H1 (cell line): ENCODE data around the gene CFAP61. TPM values are rescaled to one million over a fixed set of nuclear protein-coding genes. Genes with fewer than 3 reads are reported as not detected.
A peak's percentile ranks its signal among the peaks of the same experiment; 100 is the strongest.

Source experiments
- CTCF ChIA-PET: fragments of 300-600 bp; sonication (Branson Sonifier 250); formaldehyde crosslinking; loops from one replicate; lab custom pipeline; 2021; ENCODE audit not compliant: partially characterized antibody; lab: Charles Lee
- POLR2A ChIA-PET: fragments of 300-600 bp; sonication (Branson Sonifier 250); formaldehyde crosslinking; loops from one replicate; lab custom pipeline; 2021; ENCODE audit warnings: inconsistent platforms; ENCODE audit not compliant: partially characterized antibody; lab: Charles Lee
- DNase-seq, 2 experiments: peaks; one replicate each; pipeline versions ENCODE4 v3.0.0 to v3.0.0-alpha.2; 2010 to 2022; ENCODE audit warnings: low spot score in 2 of 2, low read depth in 1 of 2, mixed read lengths in 1 of 2
- FAIRE-seq: peaks from 2 replicates; lab custom pipeline; 2011; peaks lifted over from hg19 to GRCh38; lab: Jason Lieb, UNC
- H2AFZ ChIP-seq: 2 replicates; pipeline ENCODE4 v1.8.1; 2012; ENCODE audit warnings: low read length, inconsistent platforms
- H2AK5ac ChIP-seq: 2 replicates; pipeline ENCODE4 v1.6.1; 2013; ENCODE audit warnings: low read depth, low read length
- H2BK120ac ChIP-seq: replicated peaks from 2 replicates; pipeline ENCODE3; 2013; ENCODE audit warnings: low read depth, low read length, inconsistent platforms
- H2BK12ac ChIP-seq: 2 replicates; pipeline ENCODE4 v1.6.1; 2013; ENCODE audit warnings: low read depth, low read length
- H2BK15ac ChIP-seq: 2 replicates; pipeline ENCODE4 v1.6.1; 2013; ENCODE audit warnings: low read length
- H2BK20ac ChIP-seq: 2 replicates; pipeline ENCODE4 v1.6.1; 2013; ENCODE audit warnings: low read length
- H2BK5ac ChIP-seq: 2 replicates; pipeline ENCODE4 v1.6.1; 2013; ENCODE audit warnings: low read depth, low read length
- H3K14ac ChIP-seq: 2 replicates; pipeline ENCODE4 v1.6.1; 2013; ENCODE audit warnings: inconsistent platforms; ENCODE audit not compliant: insufficient read length
- H3K18ac ChIP-seq: 2 replicates; pipeline ENCODE4 v1.6.1; 2013; ENCODE audit warnings: low read length; ENCODE audit errors: extremely low read depth
- H3K23ac ChIP-seq: 2 replicates; pipeline ENCODE4 v1.6.1; 2013; ENCODE audit warnings: inconsistent platforms; ENCODE audit not compliant: insufficient read length
- H3K23me2 ChIP-seq: 2 replicates; pipeline ENCODE4 v1.6.1; 2013; ENCODE audit warnings: low read depth, low read length
- H3K27ac ChIP-seq: 2 replicates; pipeline ENCODE4 v1.6.1; 2011; ENCODE audit warnings: low read depth, low read length, inconsistent platforms
- H3K27me3 ChIP-seq, 4 experiments: replicated peaks in 1 of 4; 1 replicate in 1 of 4; 2 replicates in 3 of 4; pipeline versions ENCODE4 v1.6.1 to v1.8.1; 2011 to 2013; ENCODE audit warnings: low read length in 3 of 4, mild to moderate bottlenecking in 3 of 4, inconsistent platforms in 2 of 4, mixed read lengths in 2 of 4, moderate library complexity in 1 of 4; ENCODE audit not compliant: control insufficient read depth in 3 of 4, insufficient read depth in 3 of 4; ENCODE audit errors: extremely low read depth in 1 of 4
- H3K36me3 ChIP-seq, 4 experiments: 2 replicates each; pipeline versions ENCODE4 v1.6.1 to v1.8.1; 2011 to 2013; ENCODE audit warnings: mild to moderate bottlenecking in 4 of 4, low read length in 3 of 4, moderate library complexity in 2 of 4, control low read depth in 1 of 4, inconsistent platforms in 1 of 4; ENCODE audit not compliant: insufficient read depth in 4 of 4, control insufficient read depth in 2 of 4
- H3K4ac ChIP-seq: replicated peaks from 2 replicates; pipeline ENCODE3; 2013; ENCODE audit warnings: low read length, low read depth, mixed read lengths, inconsistent platforms; ENCODE audit not compliant: insufficient read length
- H3K4me1 ChIP-seq, 4 experiments: replicated peaks in 1 of 4; 1 replicate in 1 of 4; 2 replicates in 3 of 4; pipeline versions ENCODE4 v1.6.1 to v1.8.1; 2011 to 2013; ENCODE audit warnings: low read length in 3 of 4, inconsistent platforms in 2 of 4, mixed read lengths in 1 of 4; ENCODE audit not compliant: insufficient read depth in 4 of 4, control insufficient read depth in 3 of 4
- H3K4me2 ChIP-seq, 2 experiments: 2 replicates each; pipeline versions ENCODE4 v1.6.1 to v1.8.1; 2011 to 2013; ENCODE audit warnings: low read depth in 2 of 2, low read length in 2 of 2, control low read depth in 1 of 2, inconsistent platforms in 1 of 2, mild to moderate bottlenecking in 1 of 2; ENCODE audit not compliant: insufficient read depth in 1 of 2
- H3K4me3 ChIP-seq, 4 experiments: fragments of 200-600, 300-600 bp in 1 of 4; sonication (generic), shearing (Covaris generic), sonication (Bioruptor Twin) in 1 of 4; 2 replicates each; pipeline versions ENCODE4 v1.5.1 to v1.8.1; 2011 to 2016; ENCODE audit warnings: low read length in 4 of 4, low read depth in 3 of 4, control low read depth in 2 of 4, inconsistent platforms in 2 of 4, mild to moderate bottlenecking in 2 of 4, mixed read lengths in 1 of 4, moderate library complexity in 1 of 4; ENCODE audit not compliant: insufficient read depth in 2 of 4; ENCODE audit errors: extremely low read depth in 1 of 4
- H3K56ac ChIP-seq: replicated peaks from 2 replicates; pipeline ENCODE3; 2013; ENCODE audit warnings: low read depth, mild to moderate bottlenecking, mixed read lengths, low read length, inconsistent platforms; ENCODE audit not compliant: insufficient read length
- H3K79me1 ChIP-seq: 2 replicates; pipeline ENCODE4 v1.6.1; 2013; ENCODE audit warnings: low read depth, low read length, control low read depth
- H3K79me2 ChIP-seq, 2 experiments: 2 replicates each; pipeline versions ENCODE4 v1.6.1 to v1.8.1; 2012 to 2013; ENCODE audit warnings: low read length in 2 of 2, mild to moderate bottlenecking in 2 of 2, inconsistent platforms in 1 of 2; ENCODE audit not compliant: insufficient read depth in 2 of 2, control insufficient read depth in 1 of 2
- H3K9ac ChIP-seq, 4 experiments: replicated peaks in 1 of 4; 1 replicate in 1 of 4; 2 replicates in 3 of 4; pipeline versions ENCODE4 v1.6.1 to v1.8.1; 2011 to 2013; ENCODE audit warnings: low read depth in 3 of 4, low read length in 3 of 4, control low read depth in 2 of 4, mild to moderate bottlenecking in 2 of 4, moderate library complexity in 2 of 4, inconsistent platforms in 1 of 4; ENCODE audit errors: extremely low read depth in 1 of 4
- H3K9me3 ChIP-seq, 2 experiments: 2 replicates each; pipeline versions ENCODE4 v1.6.1 to v1.8.1; 2012 to 2013; ENCODE audit warnings: mild to moderate bottlenecking in 2 of 2, moderate library complexity in 2 of 2, control low read depth in 1 of 2, inconsistent platforms in 1 of 2, low read depth in 1 of 2, low read length in 1 of 2, mixed read lengths in 1 of 2; ENCODE audit not compliant: insufficient read depth in 2 of 2
- H4K20me1 ChIP-seq, 2 experiments: replicated peaks in 1 of 2; 2 replicates each; pipeline versions ENCODE3 to v1.8.1; 2011 to 2013; ENCODE audit warnings: inconsistent platforms in 2 of 2, low read length in 2 of 2, mild to moderate bottlenecking in 1 of 2; ENCODE audit not compliant: insufficient read depth in 2 of 2, control insufficient read depth in 1 of 2
- H4K5ac ChIP-seq: 2 replicates; pipeline ENCODE4 v1.6.1; 2013; ENCODE audit warnings: low read length, low read depth, mixed read lengths, inconsistent platforms; ENCODE audit not compliant: insufficient read length
- H4K8ac ChIP-seq: 2 replicates; pipeline ENCODE4 v1.8.0; 2013; ENCODE audit warnings: mild to moderate bottlenecking, moderate library complexity, low read length, inconsistent platforms; ENCODE audit not compliant: insufficient read depth; ENCODE audit errors: extremely low read depth
- H4K91ac ChIP-seq: replicated peaks from 2 replicates; pipeline ENCODE3; 2013; ENCODE audit warnings: low read length, mixed read lengths, inconsistent platforms; ENCODE audit not compliant: insufficient read length
- EZH2 ChIP-seq: fragments of 200-600 bp; sonication (generic); IDR thresholded peaks from 2 replicates; pipeline ENCODE4 v1.7.1; 2012; ENCODE audit warnings: low read depth, mild to moderate bottlenecking, moderate library complexity, low read length, inconsistent platforms; ENCODE audit not compliant: severe bottlenecking
- KDM1A ChIP-seq: fragments of 200-600, 300-600 bp; sonication (generic); IDR thresholded peaks from 2 replicates; pipeline ENCODE4 v1.7.1; 2016; ENCODE audit warnings: mild to moderate bottlenecking, low read length, borderline replicate concordance
- RFX5 ChIP-seq: IDR thresholded peaks from 2 replicates; pipeline ENCODE4 v1.6.1; 2011; ENCODE audit warnings: low read depth, low read length, improper control_type of control experiment, borderline replicate concordance
- RNF2 ChIP-seq: fragments of 200-900, 300-1000 bp; sonication (generic); IDR thresholded peaks from 2 replicates; pipeline ENCODE4 v1.7.1; 2016; ENCODE audit warnings: borderline replicate concordance, low read depth, mild to moderate bottlenecking, antibody characterized with exemption, low read length; ENCODE audit not compliant: poor library complexity, severe bottlenecking; ENCODE audit errors: missing control alignments
- SIN3A ChIP-seq, 2 experiments: IDR thresholded peaks in 1 of 2; conservative IDR thresholded peaks in 1 of 2; 2 replicates each; pipeline ENCODE4 v1.6.1; 2011 to 2012; ENCODE audit warnings: low read length in 2 of 2, improper control_type of control experiment in 1 of 2, low read depth in 1 of 2, mild to moderate bottlenecking in 1 of 2
- SRF ChIP-seq: IDR thresholded peaks from 2 replicates; pipeline ENCODE4 v1.6.1; 2011; ENCODE audit warnings: mild to moderate bottlenecking, low read depth, low read length, moderate library complexity
- SUZ12 ChIP-seq: fragments of 200-600 bp; sonication (generic); IDR thresholded peaks from 2 replicates; pipeline ENCODE4 v1.6.1; 2012; ENCODE audit warnings: mild to moderate bottlenecking, inconsistent platforms, low read length, moderate library complexity, mixed read lengths
- TAF1 ChIP-seq: IDR thresholded peaks from 2 replicates; pipeline ENCODE4 v1.6.1; 2011; ENCODE audit warnings: mild to moderate bottlenecking, low read depth, low read length
- TBP ChIP-seq: IDR thresholded peaks from 2 replicates; pipeline ENCODE4 v1.6.1; 2011; ENCODE audit warnings: low read depth, low read length, improper control_type of control experiment
- WGBS, 2 experiments: shearing (Covaris generic) in 1 of 2; methylation state at CpG; one replicate each; pipeline versions ENCODE4 v1.1.6 to v1.1.7; 2013 to 2015; ENCODE audit warnings: low lambda C conversion rate in 2 of 2, mixed read lengths in 2 of 2, inconsistent platforms in 1 of 2, low coverage in 1 of 2, missing lambda C conversion rate in 1 of 2; ENCODE audit not compliant: insufficient replicate concordance in 2 of 2, insufficient coverage in 1 of 2, insufficient read length in 1 of 2; ENCODE audit errors: extremely low coverage in 1 of 2, missing lambda C conversion rate in 1 of 2; 5-methylcytosine and 5-hydroxymethylcytosine counted together
- polyA plus RNA-seq, 7 experiments: library from polyadenylated mRNA; depleted of rRNA in 3 of 7; stranded (reverse) in 5 of 7; unstranded in 2 of 7; fragments of >200 nt in 5 of 7; fragments of 200-250 nt in 2 of 7; gene quantifications; 1 replicate in 5 of 7; 2 replicates in 1 of 7; 4 replicates in 1 of 7; pipeline versions ENCODE4 v1.2.1 to v1.2.3, GENCODE V29; 2011 to 2013; ENCODE audit warnings: missing spikeins in 2 of 7, mixed read lengths in 2 of 7
- total RNA-seq: library from RNA; stranded (reverse); fragmentation: NEBNext Ultra II Directional; extraction: Animal tissue kit (Norgen Biotek cat#: 25700); gene quantifications from 2 replicates; pipeline ENCODE4 v1.2.1, GENCODE V29; 2021
- TF ChIP-seq, protein P1 (sequence below): IDR thresholded peaks from 2 replicates; pipeline ENCODE4 v1.6.1; 2012; ENCODE audit warnings: inconsistent platforms

CFAP61 gene
- total and polyA plus RNA-seq, 2 of the 8 experiments (the other 6 are each of a cell fraction or from before 2014, with no cell fraction given) = 0.29 to 0.61 TPM

DNA sequence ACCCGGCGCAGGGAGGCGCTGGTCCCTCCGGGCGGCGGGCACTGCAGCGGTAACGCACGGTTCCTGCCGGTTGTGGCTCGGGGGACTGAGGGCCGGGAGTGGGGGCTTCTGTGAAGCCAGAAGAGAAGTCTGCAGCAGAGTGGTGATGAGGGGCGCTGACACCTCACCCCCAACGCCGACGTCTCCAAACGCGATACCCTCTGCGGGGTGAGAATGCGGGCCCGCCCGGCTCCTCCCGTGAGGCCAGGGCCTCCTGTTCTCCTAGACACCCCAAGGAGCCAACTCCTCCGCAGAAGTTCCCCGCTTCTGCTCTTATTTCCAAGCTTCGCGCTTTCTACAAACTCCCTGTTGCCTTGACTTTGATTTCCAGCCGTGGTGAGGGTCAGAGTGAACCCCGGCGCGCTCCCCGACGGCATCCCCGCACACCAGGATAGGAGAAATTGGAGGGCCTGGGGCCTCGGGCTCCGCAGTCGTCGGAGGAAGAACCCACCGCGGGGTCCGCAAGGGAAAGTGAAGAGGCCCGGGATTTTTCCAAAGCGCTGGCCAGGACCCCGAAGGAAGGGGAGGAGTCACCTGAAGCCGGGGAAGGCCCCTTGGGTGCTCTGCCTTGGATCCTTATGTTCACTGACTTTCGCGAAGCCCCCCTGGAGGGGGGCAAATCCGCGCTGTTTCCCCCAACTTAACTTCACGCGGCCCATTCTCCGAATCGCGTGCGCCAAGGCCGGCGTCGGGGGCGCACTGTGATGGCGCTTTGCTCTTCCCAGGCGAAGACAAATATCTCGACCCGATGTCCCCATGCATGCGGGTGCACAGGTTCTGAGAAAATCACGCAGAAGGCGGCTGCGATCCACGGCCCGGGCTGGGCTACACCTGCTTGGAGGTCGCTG lies 312.5 kb downstream of the CFAP61 start:
- no peak overlapping the region; a peak in 1 of 7 replicates for H3K9ac ChIP-seq
- peak overlapping the region; percentile 80; the same call in 1 of the 2 replicates for H2BK12ac ChIP-seq
- CTCF ChIA-PET = no interaction called here
- peaks cover 37 to 92% (median 70%) of the 10 kb centered on the region in 4 experiments for H3K27me3 ChIP-seq
- H4K91ac ChIP-seq = peak overlapping the region; percentile 39
- 2% methylated on average over 59 of the region's 70 CpGs; no CpG with 5 or more reads in 1 of the 2 experiments for WGBS, 2 experiments
- H3K56ac ChIP-seq = no peak overlapping the region
- H3K18ac ChIP-seq = peak overlapping the region; percentile 71
- H3K4ac ChIP-seq = no peak overlapping the region
- H2BK5ac ChIP-seq = no peak overlapping the region
- no peaks in the 10 kb centered on the region for H3K36me3 ChIP-seq
- no peak for FAIRE-seq
- POLR2A ChIA-PET = interaction anchor here (0.6 to 1.3 kb wide), 2 partner anchors 8 to 151 kb away, joined by 3 read pairs; no protein-coding TSS in a partner anchor
- H4K5ac ChIP-seq = no peak overlapping the region
- peak overlapping the region; percentile 31 to 71 (median 52) for H3K4me3 ChIP-seq
- peak in 1 of 2 experiments; percentile 59 for DNase-seq
- peaks cover 39% of the 10 kb centered on the region; the same call in 1 of the 2 replicates for H3K23me2 ChIP-seq
- H2AK5ac ChIP-seq = no peak overlapping the region
- H2BK15ac ChIP-seq = no peak overlapping the region
- H3K4me1 ChIP-seq = peaks cover 0 to 25% (median 7%) of the 10 kb centered on the region in 4 experiments; a peak in 5 of 7 replicates
- no peaks in the 10 kb centered on the region for H3K79me1 ChIP-seq
- H3K14ac ChIP-seq = no peak overlapping the region
- H2BK20ac ChIP-seq = 0 out of 2 replicates have a peak overlapping the region, but pooled peaks have one; percentile 61
- H3K27ac ChIP-seq = no peak overlapping the region
- H3K79me2 ChIP-seq = no peaks in the 10 kb centered on the region
- no peak overlapping the region for H2BK120ac ChIP-seq
- H3K9me3 ChIP-seq = no peaks in the 10 kb centered on the region
- H3K23ac ChIP-seq = no peak overlapping the region
- H3K4me2 ChIP-seq = peak overlapping the region; percentile 84 to 86
- no peak overlapping the region for H2AFZ ChIP-seq
- peak overlapping the region; percentile 54; the same call in 1 of the 2 replicates for H4K8ac ChIP-seq
- H4K20me1 ChIP-seq = peaks cover 0 to 3% of the 10 kb centered on the region in 2 experiments
- peak; percentile 88 for TF ChIP-seq EZH2
- peak; percentile 96 for TF ChIP-seq SUZ12
- TF ChIP-seq RNF2 = peak; percentile 84
- no peak for TF ChIP-seq SRF
- TF ChIP-seq SIN3A (conservative IDR thresholded peaks at IDR 0.05 in 1 of 2, IDR thresholded peaks at IDR 0.05 in 1 of 2; ENCODE audit: low read depth in 1 of 2, low read length in 2 of 2) = no peak
- TF ChIP-seq RFX5 = no peak
- TF ChIP-seq TBP = no peak
- no peak for TF ChIP-seq KDM1A
- 0 out of 2 replicates have a peak, but pooled peaks have one; percentile 24 for TF ChIP-seq TAF1
- TF ChIP-seq, protein P1, sequence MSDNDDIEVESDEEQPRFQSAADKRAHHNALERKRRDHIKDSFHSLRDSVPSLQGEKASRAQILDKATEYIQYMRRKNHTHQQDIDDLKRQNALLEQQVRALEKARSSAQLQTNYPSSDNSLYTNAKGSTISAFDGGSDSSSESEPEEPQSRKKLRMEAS = peak; percentile 67
